Upper lobe of left lung (tissue), 6 donors: ENCODE data around the gene DNAH12. TPM values are rescaled to one million over a fixed set of nuclear protein-coding genes. Genes with fewer than 3 reads are reported as not detected.
A peak's percentile ranks its signal among the peaks of the same experiment; 100 is the strongest.
"Not testable (repeated sequence)": the region's sequence is repeated elsewhere in the genome, so short reads cannot be mapped to it uniquely, and the experiment has no call there.

Experiments used
- ATAC-seq, 2 donors: fragments of 200-7000 bp; cut with Tn5 transposase; one replicate each; pipeline ENCODE4 v1.9.1; 2022; ENCODE audit warnings: mild to moderate bottlenecking in 2 of 2, moderate library complexity in 2 of 2; ENCODE audit not compliant: low FRiP score in 2 of 2
- DNase-seq, 2 donors: peaks; one replicate each; pipeline ENCODE4 v3.0.0-alpha.2; 2019 to 2020
- H3K27ac ChIP-seq, 4 donors: fragments of 200-600 bp; sonication (generic); one replicate each; pipeline ENCODE4 v1.5.1; 2016 to 2019
- H3K27me3 ChIP-seq, 4 donors: fragments of 200-600 bp; sonication (generic); one replicate each; pipeline ENCODE4 v1.5.1; 2017 to 2019
- H3K36me3 ChIP-seq, 4 donors: fragments of 200-600 bp; sonication (generic); one replicate each; pipeline ENCODE4 v1.5.1; 2016 to 2019
- H3K4me1 ChIP-seq, 4 donors: fragments of 200-600 bp; sonication (generic); one replicate each; pipeline ENCODE4 v1.5.1; 2018 to 2019
- H3K4me3 ChIP-seq, 4 donors: fragments of 200-600 bp; sonication (generic); one replicate each; pipeline ENCODE4 v1.5.1; 2017 to 2019; ENCODE audit warnings: mild to moderate bottlenecking in 2 of 4, moderate library complexity in 1 of 4
- H3K9me3 ChIP-seq, 4 donors: fragments of 200-600 bp; sonication (generic); one replicate each; pipeline ENCODE4 v1.5.1; 2018 to 2019
- CTCF ChIP-seq, 6 experiments: fragments of 450-650 bp in 4 of 6; fragments of 200-600 bp in 2 of 6; sonication (generic) in 2 of 6; IDR thresholded peaks; one replicate each; pipeline ENCODE4 v1.5.1; 2016 to 2019; ENCODE audit warnings: antibody characterized with exemption in 6 of 6
- EP300 ChIP-seq, 4 donors: sonication (generic); formaldehyde crosslinking; IDR thresholded peaks; one replicate each; pipeline ENCODE4 v1.5.1; 2017; ENCODE audit warnings: antibody characterized with exemption in 4 of 4, control low read depth in 2 of 4
- POLR2A ChIP-seq, 4 donors: fragments of 450-650 bp; IDR thresholded peaks; one replicate each; pipeline ENCODE4 v1.5.1; 2016 to 2017; ENCODE audit warnings: antibody characterized with exemption in 4 of 4, mild to moderate bottlenecking in 2 of 4
- POLR2AphosphoS5 ChIP-seq, 2 donors: sonication (generic); formaldehyde crosslinking; IDR thresholded peaks; one replicate each; pipeline ENCODE4 v1.5.1; 2017; ENCODE audit warnings: antibody characterized with exemption in 2 of 2
- WGBS, 2 donors: methylation state at CpG; one replicate each; pipeline ENCODE4 v1.1.5; 2017 to 2018; 5-methylcytosine and 5-hydroxymethylcytosine counted together
- total RNA-seq, 6 donors: library from RNA; depleted of rRNA in 4 of 6; stranded (reverse); fragments of >200 nt in 4 of 6; gene quantifications; one replicate each; pipeline versions ENCODE4 v1.1.0 to v1.2.1, GENCODE V29; 2016 to 2021
- donor health status: DM: no; HTN: no; CAD: no; lungs with moderate emphysema.
- donor health status: DM: no; HTN: yes; CAD: no; lungs with severe emphysema.

Gene DNAH12
- total RNA-seq, 6 donors from 2014 or later = 0.94 to 53.3 (median 9.4) TPM

- Histone ChIP-seq H3K4me1 (peaks cover 0 to 5% (median 0%) of the 10 kb centered on the region in 4 donors), H3K9me3 (no peaks in the 10 kb centered on the region), H3K36me3 (no peaks in the 10 kb centered on the region), H3K4me3 (no peak overlapping the region), H3K27ac (no peak overlapping the region), H3K27me3 (no peaks in the 10 kb centered on the region)
- TF ChIP-seq POLR2AphosphoS5 (IDR thresholded peaks at IDR 0.05) = no peak
- no peak for TF ChIP-seq POLR2A (IDR thresholded peaks at IDR 0.05)
- no peak for TF ChIP-seq CTCF (IDR thresholded peaks at IDR 0.05)
- no peak for TF ChIP-seq EP300 (IDR thresholded peaks at IDR 0.05)
- ATAC-seq (no peak), DNase-seq (no peak)
- 89 to 91% methylated on average over 4 of the region's 4 CpGs for WGBS, 2 donors
Measured at GRCh38 chr3:57464801-57465200, 79.3 kb downstream of the DNAH12 start.

GRCh38 chr3:57464011-57464410 lies 80.1 kb downstream of the DNAH12 start:
- no peak overlapping the region for H3K27ac ChIP-seq
- H3K9me3 ChIP-seq = no peaks in the 10 kb centered on the region
- ATAC-seq = no peak
- TF ChIP-seq EP300 (IDR thresholded peaks at IDR 0.05) (no peak), POLR2A (IDR thresholded peaks at IDR 0.05) (no peak), CTCF (IDR thresholded peaks at IDR 0.05) (no peak), POLR2AphosphoS5 (IDR thresholded peaks at IDR 0.05) (no peak)
- H3K36me3 ChIP-seq = no peaks in the 10 kb centered on the region
- H3K4me1 ChIP-seq = peaks cover 0 to 5% (median 0%) of the 10 kb centered on the region in 4 donors
- no peak overlapping the region for H3K4me3 ChIP-seq
- H3K27me3 ChIP-seq = no peaks in the 10 kb centered on the region
- DNase-seq = no peak
- WGBS, 2 donors = 74 to 76% methylated on average over 3 of the region's 3 CpGs

- Histone ChIP-seq H3K4me3 (no peak overlapping the region), H3K27ac (peak overlapping the region in 1 of 4 donors; percentile 65), H3K9me3 (no peaks in the 10 kb centered on the region), H3K4me1 (peaks cover 0 to 10% (median 0%) of the 10 kb centered on the region in 4 donors), H3K27me3 (no peaks in the 10 kb centered on the region), H3K36me3 (no peaks in the 10 kb centered on the region)
- peak in 1 of 2 donors; percentile 84 for ATAC-seq
- no peak for TF ChIP-seq CTCF (IDR thresholded peaks at IDR 0.05)
- TF ChIP-seq POLR2AphosphoS5 (IDR thresholded peaks at IDR 0.05) = no peak
- no peak for TF ChIP-seq EP300 (IDR thresholded peaks at IDR 0.05)
- TF ChIP-seq POLR2A (IDR thresholded peaks at IDR 0.05) = no peak
- peak; percentile 3 to 30 for DNase-seq
- WGBS, 2 donors = 60 to 75% methylated on average over 14 of the region's 14 CpGs
Measured at GRCh38 chr3:57451150-57451846, 92.8 kb downstream of the DNAH12 start.

GRCh38 chr3:57449276-57449847 lies 94.8 kb downstream of the DNAH12 start:
- not testable (repeated sequence) for H3K27ac ChIP-seq, H3K4me3 ChIP-seq, ATAC-seq, H3K36me3 ChIP-seq, H3K27me3 ChIP-seq, H3K9me3 ChIP-seq
- peaks cover 0 to 10% (median 0%) of the 10 kb centered on the region in 4 donors for H3K4me1 ChIP-seq
- WGBS, 2 donors = 90 to 91% methylated on average over 2 to 29 of the region's 33 CpGs
- DNase-seq = peak in 1 of 2 donors; percentile 57

- DNase-seq, H3K9me3 ChIP-seq, ATAC-seq, H3K36me3 ChIP-seq, H3K4me3 ChIP-seq, H3K27ac ChIP-seq, H3K27me3 ChIP-seq: not testable (repeated sequence)
- peaks cover 0 to 10% (median 0%) of the 10 kb centered on the region in 4 donors for H3K4me1 ChIP-seq
- WGBS, 2 donors = 84 to 90% methylated on average over 4 to 5 of the region's 5 CpGs
Measured at GRCh38 chr3:57448489-57448888, 95.7 kb downstream of the DNAH12 start.
